Measurements from ENCODE around the gene CEP68.

- no peak for TF ChIP-seq CTCF (IDR thresholded peaks at IDR 0.05)
- TF ChIP-seq POLR2A (IDR thresholded peaks at IDR 0.05): no peak
Measured at GRCh38 chr2:65021709-65022108, 34.5 kb upstream of the CEP68 start.
